Colonic mucosa (tissue), 4 donors: ENCODE results near the gene CREB5. TPM values are rescaled to one million over a fixed set of nuclear protein-coding genes. Genes with fewer than 3 reads are reported as not detected.

Experiments used
- DNase-seq: peaks from one replicate; pipeline ENCODE4 v3.0.0-alpha.2; 2020
- H3K27ac ChIP-seq: fragments of 200-600 bp; one replicate; pipeline ENCODE4 v1.8.0; 2021
- H3K27me3 ChIP-seq: fragments of 200-600 bp; one replicate; pipeline ENCODE4 v1.8.0; 2021
- H3K36me3 ChIP-seq: fragments of 200-600 bp; one replicate; pipeline ENCODE4 v1.8.0; 2021
- H3K4me1 ChIP-seq: fragments of 200-600 bp; one replicate; pipeline ENCODE4 v1.8.0; 2021; ENCODE audit warnings: mild to moderate bottlenecking
- H3K4me3 ChIP-seq: fragments of 200-600 bp; one replicate; pipeline ENCODE4 v1.8.0; 2021
- H3K9ac ChIP-seq, 2 donors: one replicate each; pipeline ENCODE4 v1.7.0; 2013; ENCODE audit warnings: control low read depth in 2 of 2, low read depth in 2 of 2, low read length in 2 of 2
- H3K9me3 ChIP-seq: fragments of 200-600 bp; one replicate; pipeline ENCODE4 v1.8.0; 2021
- intact Hi-C: fragments of 100-400 bp; cut with DNase I; formaldehyde crosslinking; loops from one replicate; pipeline ENCODE4 v1.14.1; 2022
- total RNA-seq, 2 donors: library from RNA; stranded (reverse); fragmentation: NEBNext Ultra II Directional in 1 of 2; extraction: Animal tissue kit (Norgen Biotek cat#: 25700) in 1 of 2; gene quantifications; one replicate each; pipeline ENCODE4 v1.2.1, GENCODE V29; 2021
- TF ChIP-seq, protein P1 (sequence below): fragments of 200-600 bp; IDR thresholded peaks from one replicate; pipeline ENCODE4 v1.8.0; 2022; ENCODE audit warnings: antibody characterized with exemption, mild to moderate bottlenecking
- donor health status: healthy.
- donor health status: DM: no; HTN: no; CAD: no.
- donor health status: DM: no; HTN: no; CAD: no.

The CREB5 gene
- total RNA-seq, 2 donors from 2014 or later = 0.54 to 3.6 TPM

DNA sequence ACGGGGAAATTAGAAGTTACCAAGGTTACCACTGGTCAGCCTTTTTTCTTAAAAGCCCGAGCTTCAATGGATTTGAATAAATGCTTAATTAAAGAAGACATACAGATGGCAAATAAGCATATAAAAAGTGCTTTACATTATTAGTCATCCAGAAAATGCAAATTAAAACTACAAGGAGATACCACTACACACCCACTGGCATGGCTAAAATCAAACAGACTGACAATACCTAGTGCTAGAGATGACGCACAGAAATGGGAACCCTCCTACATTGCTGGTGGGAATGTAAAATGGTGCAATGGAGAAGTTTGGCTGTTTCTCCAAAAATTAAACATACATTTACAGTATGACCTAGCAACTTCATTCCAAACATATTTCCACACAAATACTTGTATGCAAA lies 38.3 kb upstream of the CREB5 start:
- H3K4me3 ChIP-seq = no peak overlapping the region
- H3K9ac ChIP-seq = no peak overlapping the region
- no peaks in the 10 kb centered on the region for H3K36me3 ChIP-seq
- H3K27ac ChIP-seq = no peak overlapping the region
- no peak for DNase-seq
- TF ChIP-seq, protein P1, sequence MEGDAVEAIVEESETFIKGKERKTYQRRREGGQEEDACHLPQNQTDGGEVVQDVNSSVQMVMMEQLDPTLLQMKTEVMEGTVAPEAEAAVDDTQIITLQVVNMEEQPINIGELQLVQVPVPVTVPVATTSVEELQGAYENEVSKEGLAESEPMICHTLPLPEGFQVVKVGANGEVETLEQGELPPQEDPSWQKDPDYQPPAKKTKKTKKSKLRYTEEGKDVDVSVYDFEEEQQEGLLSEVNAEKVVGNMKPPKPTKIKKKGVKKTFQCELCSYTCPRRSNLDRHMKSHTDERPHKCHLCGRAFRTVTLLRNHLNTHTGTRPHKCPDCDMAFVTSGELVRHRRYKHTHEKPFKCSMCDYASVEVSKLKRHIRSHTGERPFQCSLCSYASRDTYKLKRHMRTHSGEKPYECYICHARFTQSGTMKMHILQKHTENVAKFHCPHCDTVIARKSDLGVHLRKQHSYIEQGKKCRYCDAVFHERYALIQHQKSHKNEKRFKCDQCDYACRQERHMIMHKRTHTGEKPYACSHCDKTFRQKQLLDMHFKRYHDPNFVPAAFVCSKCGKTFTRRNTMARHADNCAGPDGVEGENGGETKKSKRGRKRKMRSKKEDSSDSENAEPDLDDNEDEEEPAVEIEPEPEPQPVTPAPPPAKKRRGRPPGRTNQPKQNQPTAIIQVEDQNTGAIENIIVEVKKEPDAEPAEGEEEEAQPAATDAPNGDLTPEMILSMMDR = no peak
- intact Hi-C loops = no loop called here
- H3K9me3 ChIP-seq = no peaks in the 10 kb centered on the region
- no peaks in the 10 kb centered on the region for H3K4me1 ChIP-seq
- H3K27me3 ChIP-seq = no peaks in the 10 kb centered on the region

DNA sequence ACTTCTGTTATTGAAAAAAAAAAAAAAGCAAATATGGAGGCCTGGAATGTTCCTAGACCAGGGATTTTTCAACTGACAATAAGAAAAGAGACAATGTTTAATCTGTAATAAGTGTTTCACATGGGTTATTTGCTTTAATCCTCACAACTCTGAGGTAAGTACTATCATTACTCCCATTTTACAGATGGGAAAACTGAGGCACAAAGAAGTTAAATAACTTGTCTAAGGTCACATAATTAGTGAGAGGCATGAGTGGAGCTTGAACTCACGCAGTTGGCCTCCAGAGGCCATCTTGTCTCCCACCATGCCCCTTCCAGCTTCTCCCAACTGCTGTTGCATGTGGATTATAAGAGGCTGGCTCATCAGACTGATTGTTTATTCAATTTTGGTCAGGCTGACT lies 36.6 kb upstream of the CREB5 start:
- Histone ChIP-seq H3K36me3 (no peaks in the 10 kb centered on the region), H3K4me1 (no peaks in the 10 kb centered on the region), H3K27me3 (no peaks in the 10 kb centered on the region), H3K9ac (no peak overlapping the region), H3K27ac (no peak overlapping the region), H3K9me3 (no peaks in the 10 kb centered on the region), H3K4me3 (no peak overlapping the region)
- intact Hi-C loops = no loop called here
- no peak for DNase-seq
- TF ChIP-seq, protein P1 = no peak

DNA sequence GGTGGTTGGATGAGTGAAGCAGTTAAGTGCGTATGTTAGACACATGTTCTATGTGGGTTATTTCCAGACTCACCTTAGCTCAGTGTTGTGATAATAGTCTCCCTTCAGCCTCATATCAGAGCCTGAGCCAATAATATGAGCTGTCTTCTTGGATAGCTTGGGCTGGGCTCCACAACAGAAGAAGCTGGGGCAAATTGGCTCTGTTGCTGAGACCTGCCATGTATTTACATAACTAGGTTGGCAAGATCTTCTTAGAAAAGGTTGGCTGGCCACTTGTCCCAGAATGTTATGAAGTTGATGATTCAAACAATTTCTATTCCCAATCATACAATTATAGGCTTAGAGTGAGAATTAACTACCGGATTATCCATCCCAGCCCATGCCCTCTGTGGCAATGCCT lies 35.7 kb upstream of the CREB5 start:
- Histone ChIP-seq H3K4me1 (no peaks in the 10 kb centered on the region), H3K9ac (no peak overlapping the region), H3K27ac (no peak overlapping the region), H3K27me3 (no peaks in the 10 kb centered on the region), H3K36me3 (no peaks in the 10 kb centered on the region), H3K9me3 (no peaks in the 10 kb centered on the region), H3K4me3 (no peak overlapping the region)
- no peak for DNase-seq
- TF ChIP-seq, protein P1 = no peak
- intact Hi-C loops = no loop called here

DNA sequence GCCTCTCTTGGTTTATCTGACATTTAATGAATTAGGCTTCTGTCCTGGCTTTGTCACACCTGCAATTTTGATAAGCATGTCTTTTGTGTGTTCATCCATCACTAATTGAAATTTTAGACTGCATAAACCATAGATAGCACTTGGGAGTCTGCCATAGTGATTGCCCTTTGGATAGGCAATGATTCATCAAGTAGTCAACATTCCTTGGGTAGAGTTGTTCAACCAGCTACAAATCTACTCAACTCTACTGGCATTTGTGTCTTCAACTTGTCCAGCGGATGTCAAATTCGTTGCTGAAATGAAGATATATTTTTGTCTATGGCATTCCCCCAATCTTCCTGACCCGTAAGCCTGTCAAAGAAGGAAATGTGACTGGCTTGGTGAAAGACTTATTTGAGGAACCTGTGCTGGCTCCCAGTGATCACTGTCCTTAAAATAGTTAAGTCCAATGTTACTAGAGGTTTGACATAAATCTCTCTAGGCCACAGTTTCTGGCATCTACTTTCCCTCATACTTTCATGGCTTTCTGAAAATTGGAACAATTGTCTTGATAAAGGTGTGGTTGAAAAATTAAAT lies 33.7 kb upstream of the CREB5 start:
- no peak for DNase-seq
- H3K27ac ChIP-seq = no peak overlapping the region
- no peaks in the 10 kb centered on the region for H3K27me3 ChIP-seq
- intact Hi-C loops = no loop called here
- H3K9me3 ChIP-seq = no peaks in the 10 kb centered on the region
- no peak overlapping the region for H3K9ac ChIP-seq
- no peaks in the 10 kb centered on the region for H3K4me1 ChIP-seq
- no peak overlapping the region for H3K4me3 ChIP-seq
- TF ChIP-seq, protein P1 = no peak
- H3K36me3 ChIP-seq = no peaks in the 10 kb centered on the region

DNA sequence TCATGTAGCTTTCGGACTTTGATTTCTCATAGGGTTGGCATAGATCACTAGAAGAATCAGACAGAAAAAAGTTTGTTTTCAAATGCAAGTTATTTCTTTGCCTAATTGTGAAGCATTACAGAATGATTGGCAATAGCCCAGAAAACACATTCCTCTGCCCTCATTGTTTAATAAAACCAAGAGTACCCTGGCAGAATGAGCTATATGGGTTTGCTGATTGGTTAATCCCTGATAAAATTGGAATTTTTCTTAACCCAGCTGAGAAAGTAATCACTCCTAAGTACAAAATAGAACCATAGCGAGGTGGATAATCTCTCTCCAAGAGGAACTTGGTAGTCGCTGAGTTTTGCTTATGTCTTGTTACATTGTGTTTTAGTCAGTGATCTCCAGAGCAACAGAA lies 30.9 kb upstream of the CREB5 start:
- Histone ChIP-seq H3K27ac (no peak overlapping the region), H3K4me1 (no peaks in the 10 kb centered on the region), H3K27me3 (no peaks in the 10 kb centered on the region), H3K9ac (no peak overlapping the region), H3K9me3 (no peaks in the 10 kb centered on the region), H3K36me3 (no peaks in the 10 kb centered on the region), H3K4me3 (no peak overlapping the region)
- DNase-seq = no peak
- TF ChIP-seq, protein P1 = no peak
- intact Hi-C loops = no loop called here

DNA sequence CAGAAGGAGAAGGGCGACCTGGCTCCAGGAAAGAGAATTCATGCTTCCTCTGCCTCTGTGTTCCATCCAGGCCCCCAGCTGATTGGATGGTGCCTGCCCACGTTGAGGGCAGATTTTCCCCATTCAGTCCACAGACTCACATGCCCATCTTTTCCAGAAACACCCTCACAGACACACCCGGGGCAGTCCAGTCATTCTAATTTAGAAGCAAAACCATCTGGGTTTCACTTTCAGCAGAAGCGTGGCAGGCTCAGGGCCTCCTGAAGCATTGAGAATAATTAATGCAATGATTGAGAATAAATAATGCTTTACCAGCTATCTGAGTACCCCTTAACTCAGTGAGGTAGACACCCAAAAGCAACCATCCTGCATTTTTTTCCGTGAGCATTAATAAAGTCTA lies 30.2 kb upstream of the CREB5 start:
- DNase-seq = no peak
- Histone ChIP-seq H3K4me3 (no peak overlapping the region), H3K9ac (no peak overlapping the region), H3K36me3 (no peaks in the 10 kb centered on the region), H3K27me3 (no peaks in the 10 kb centered on the region), H3K9me3 (no peaks in the 10 kb centered on the region), H3K4me1 (no peaks in the 10 kb centered on the region), H3K27ac (no peak overlapping the region)
- intact Hi-C loops = no loop called here
- TF ChIP-seq, protein P1 = no peak
